Mammary epithelial cell (primary cell): Measurements from ENCODE around the gene LRIT1.

Experiments used
- CTCF ChIP-seq, 2 donors: IDR thresholded peaks in 1 of 2; conservative IDR thresholded peaks in 1 of 2; 2 replicates each; pipeline ENCODE4 v1.5.1; 2011 to 2012; ENCODE audit warnings: inconsistent platforms in 2 of 2, low read length in 2 of 2, mild to moderate bottlenecking in 2 of 2, control low read depth in 1 of 2, low read depth in 1 of 2; ENCODE audit not compliant: insufficient read depth in 1 of 2; ENCODE audit errors: extremely low read depth in 1 of 2
- EZH2 ChIP-seq: IDR thresholded peaks from 2 replicates; pipeline ENCODE4 v1.6.1; 2012; ENCODE audit warnings: low read length, inconsistent platforms, borderline replicate concordance

GRCh38 chr10:84262190-84262956 lies 21.0 kb upstream of the LRIT1 start:
- TF ChIP-seq CTCF (conservative IDR thresholded peaks at IDR 0.05 in 1 of 2, IDR thresholded peaks at IDR 0.05 in 1 of 2; ENCODE audit: extremely low read depth in 1 of 2, insufficient read depth in 1 of 2, low read depth in 1 of 2, low read length in 2 of 2) (no peak), EZH2 (no peak)
